Breast epithelium (tissue), 3 donors: ENCODE data around the gene CLSTN1.

ENCODE experiments used
- CTCF ChIP-seq, 3 donors: fragments of 450-650 bp; IDR thresholded peaks; one replicate each; pipeline ENCODE4 v1.5.1; 2016 to 2017; ENCODE audit warnings: antibody characterized with exemption in 3 of 3, mild to moderate bottlenecking in 3 of 3, moderate library complexity in 3 of 3
- POLR2A ChIP-seq: fragments of 450-650 bp; IDR thresholded peaks from one replicate; pipeline ENCODE4 v1.6.1; 2016; ENCODE audit warnings: antibody characterized with exemption, mild to moderate bottlenecking, moderate library complexity
- POLR2AphosphoS5 ChIP-seq, 3 donors: sonication (generic); formaldehyde crosslinking; IDR thresholded peaks; one replicate each; pipeline ENCODE4 v1.6.1; 2017; ENCODE audit warnings: antibody characterized with exemption in 3 of 3

- no peak for TF ChIP-seq POLR2AphosphoS5 (IDR thresholded peaks at IDR 0.05)
- no peak for TF ChIP-seq CTCF (IDR thresholded peaks at IDR 0.05)
- TF ChIP-seq POLR2A, result no peak
Measured at GRCh38 chr1:9811239-9811966, 12.4 kb downstream of the CLSTN1 start.
